Prostate gland (tissue), 2 donors: Measurements from ENCODE around the gene PRDM7.

Experiments
- CTCF ChIP-seq, 4 experiments: fragments of 200-600 bp in 2 of 4; fragments of 450-650 bp in 2 of 4; sonication (generic) in 2 of 4; IDR thresholded peaks; 1 replicate in 3 of 4; 2 replicates in 1 of 4; pipeline ENCODE4 v1.5.1; 2016 to 2019; ENCODE audit warnings: antibody characterized with exemption in 4 of 4, mild to moderate bottlenecking in 2 of 4, moderate library complexity in 2 of 4
- POLR2AphosphoS5 ChIP-seq: sonication (generic); formaldehyde crosslinking; IDR thresholded peaks from one replicate; pipeline ENCODE4 v1.6.1; 2017; ENCODE audit warnings: antibody characterized with exemption

- no peak for TF ChIP-seq CTCF (IDR thresholded peaks at IDR 0.05)
- TF ChIP-seq POLR2AphosphoS5 = no peak
Measured at GRCh38 chr16:90034504-90034903, 42.6 kb downstream of the PRDM7 start.
